Thymus (tissue), 11 donors: ENCODE data around the gene JAKMIP1. TPM values are rescaled to one million over a fixed set of nuclear protein-coding genes. Genes with fewer than 3 reads are reported as not detected.
"Not testable (repeated sequence)": the region's sequence is repeated elsewhere in the genome, so short reads cannot be mapped to it uniquely, and the experiment has no call there.

Experiments
- DNase-seq, 9 donors: peaks; one replicate each; pipeline ENCODE4 v3.0.0-alpha.2; 2013; ENCODE audit warnings: low spot score in 9 of 9, low read depth in 6 of 9, missing footprints in 1 of 9
- H3K27ac ChIP-seq, 2 donors: one replicate each; pipeline ENCODE4 v1.5.1; 2013; ENCODE audit warnings: control low read depth in 1 of 2, low read depth in 1 of 2, low read length in 1 of 2, mild to moderate bottlenecking in 1 of 2, moderate library complexity in 1 of 2
- H3K27me3 ChIP-seq, 2 donors: one replicate each; pipeline ENCODE4 v1.5.1; 2013; ENCODE audit warnings: low read length in 1 of 2; ENCODE audit not compliant: control insufficient read depth in 2 of 2, insufficient read depth in 1 of 2
- H3K36me3 ChIP-seq, 2 donors: one replicate each; pipeline ENCODE4 v1.5.1; 2013; ENCODE audit warnings: low read length in 1 of 2, mild to moderate bottlenecking in 1 of 2, moderate library complexity in 1 of 2; ENCODE audit not compliant: control insufficient read depth in 2 of 2, insufficient read depth in 2 of 2
- H3K4me1 ChIP-seq, 2 donors: one replicate each; pipeline ENCODE4 v1.5.1; 2013; ENCODE audit warnings: low read length in 2 of 2; ENCODE audit not compliant: control insufficient read depth in 2 of 2, insufficient read depth in 2 of 2
- H3K4me3 ChIP-seq, 2 donors: one replicate each; pipeline ENCODE4 v1.5.1; 2013; ENCODE audit warnings: low read length in 2 of 2, control low read depth in 1 of 2, mild to moderate bottlenecking in 1 of 2
- H3K9me3 ChIP-seq, 2 donors: one replicate each; pipeline ENCODE4 v1.5.1; 2013; ENCODE audit warnings: low read length in 1 of 2, mild to moderate bottlenecking in 1 of 2; ENCODE audit not compliant: control insufficient read depth in 2 of 2, insufficient read depth in 1 of 2
- WGBS: extraction: QIAGEN DNeasy Blood & Tissue Kit; methylation state at CpG from one replicate; pipeline ENCODE4 v1.1.7; 2013; 5-methylcytosine and 5-hydroxymethylcytosine counted together
- polyA plus RNA-seq: library from polyadenylated mRNA; stranded (reverse); fragments of 200-250 nt; gene quantifications from one replicate; pipeline ENCODE4 v1.2.3, GENCODE V29; 2013
- total RNA-seq: library from RNA; stranded (reverse); fragments of 120-200 nt; gene quantifications from one replicate; pipeline ENCODE4 v1.2.4, GENCODE V29; 2013
- donor health status: healthy.

Gene JAKMIP1
- total and polyA plus RNA-seq, 2 donors = 0.19 to 1.5 TPM

- Histone ChIP-seq H3K27me3 (peaks cover 0 to 2% of the 10 kb centered on the region in 2 donors), H3K36me3 (no peaks in the 10 kb centered on the region), H3K9me3 (no peaks in the 10 kb centered on the region), H3K4me1 (peaks cover 0 to 2% of the 10 kb centered on the region in 2 donors), H3K4me3 (no peak overlapping the region), H3K27ac (no peak overlapping the region)
- 92% methylated on average over 23 of the region's 23 CpGs for WGBS
- DNase-seq = no peak
Measured at GRCh38 chr4:5993876-5994811, 206.2 kb downstream of the JAKMIP1 start.

DNA sequence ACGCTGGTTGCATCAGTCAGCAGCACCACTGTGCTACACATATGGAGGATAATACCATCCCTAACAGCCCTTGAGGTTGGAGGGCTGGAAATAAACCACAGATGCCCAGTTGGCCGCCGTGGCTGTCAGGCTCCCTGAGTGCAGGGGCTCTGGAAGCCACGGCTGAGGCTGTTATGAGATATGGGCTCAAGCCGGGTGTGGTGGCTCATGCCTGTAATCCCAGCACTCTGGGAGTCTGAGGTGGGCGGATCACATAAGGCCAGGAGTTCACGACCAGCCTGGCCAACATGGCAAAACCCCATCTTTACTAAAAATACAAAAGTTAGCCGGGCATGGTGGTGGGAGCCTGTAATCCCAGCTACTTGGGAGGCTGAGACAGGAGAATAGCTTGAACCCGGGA lies 207.0 kb downstream of the JAKMIP1 start:
- not testable (repeated sequence) for H3K4me3 ChIP-seq, DNase-seq, H3K27ac ChIP-seq, H3K36me3 ChIP-seq, H3K4me1 ChIP-seq, H3K27me3 ChIP-seq, H3K9me3 ChIP-seq
- 93% methylated on average over 9 of the region's 9 CpGs for WGBS

DNA sequence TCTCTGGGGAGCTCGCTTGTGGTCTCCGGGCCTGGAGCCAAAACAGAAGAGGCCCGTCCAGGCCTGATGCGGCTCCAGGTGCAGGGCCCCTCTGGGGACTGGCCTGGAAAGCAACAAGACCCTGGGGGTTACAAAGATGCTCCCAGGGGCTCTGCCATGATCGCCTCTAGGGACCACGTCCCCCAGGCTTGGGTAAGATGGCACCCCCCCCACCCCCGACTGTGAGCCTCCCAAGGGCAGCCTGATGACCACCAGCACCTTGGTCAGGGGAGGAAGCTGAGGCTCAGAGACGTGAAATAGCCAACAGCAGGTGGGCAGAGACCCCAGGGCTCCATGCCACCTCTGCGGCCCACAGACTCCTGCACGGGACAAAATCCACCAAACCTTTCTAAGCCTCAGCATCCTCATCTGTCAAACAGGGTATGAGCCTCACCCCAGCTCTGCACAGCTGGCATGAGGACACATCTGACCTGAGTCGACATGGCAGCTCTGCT lies 207.5 kb downstream of the JAKMIP1 start:
- 88% methylated on average over 11 of the region's 11 CpGs for WGBS
- DNase-seq = no peak

GRCh38 chr4:5992171-5992827 lies 208.1 kb downstream of the JAKMIP1 start:
- WGBS = 90% methylated on average over 17 of the region's 17 CpGs
- Histone ChIP-seq H3K27me3 (peaks cover 0 to 2% of the 10 kb centered on the region in 2 donors), H3K27ac (no peak overlapping the region), H3K4me3 (no peak overlapping the region), H3K36me3 (no peaks in the 10 kb centered on the region), H3K4me1 (peaks cover 0 to 2% of the 10 kb centered on the region in 2 donors), H3K9me3 (no peaks in the 10 kb centered on the region)
- DNase-seq = no peak

More for the DNA sequence above, 207.5 kb downstream of the JAKMIP1 start:
- H3K9me3 ChIP-seq = no peaks in the 10 kb centered on the region
- H3K27me3 ChIP-seq = peaks cover 0 to 2% of the 10 kb centered on the region in 2 donors
- H3K27ac ChIP-seq = no peak overlapping the region
- no peaks in the 10 kb centered on the region for H3K36me3 ChIP-seq
- peaks cover 0 to 2% of the 10 kb centered on the region in 2 donors for H3K4me1 ChIP-seq
- no peak overlapping the region for H3K4me3 ChIP-seq

DNA sequence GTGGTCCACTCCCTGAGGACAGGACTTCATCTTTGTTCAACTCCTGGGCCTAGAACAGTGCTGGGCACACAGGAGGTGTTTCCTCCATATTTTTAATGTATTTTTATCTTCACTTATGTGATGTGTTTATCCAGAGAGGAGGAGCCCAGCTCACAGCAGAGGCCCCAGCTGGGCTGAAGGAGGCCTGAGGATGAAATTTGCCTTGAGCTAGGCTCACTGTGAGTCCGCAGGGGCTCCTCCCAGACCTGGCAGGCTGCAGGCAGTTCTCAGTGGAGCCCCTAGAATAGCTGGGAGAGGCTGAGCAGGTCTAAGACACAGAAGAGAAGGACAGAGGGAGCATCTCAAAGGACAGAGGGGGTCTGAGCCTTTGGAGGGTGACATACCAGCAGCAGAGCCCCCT lies 208.9 kb downstream of the JAKMIP1 start:
- DNase-seq = no peak
- peaks cover 0 to 2% of the 10 kb centered on the region in 2 donors for H3K4me1 ChIP-seq
- H3K27me3 ChIP-seq = peaks cover 0 to 2% of the 10 kb centered on the region in 2 donors
- no peaks in the 10 kb centered on the region for H3K36me3 ChIP-seq
- 72% methylated on average over 1 of the region's 1 CpG for WGBS
- H3K4me3 ChIP-seq = no peak overlapping the region
- no peak overlapping the region for H3K27ac ChIP-seq
- no peaks in the 10 kb centered on the region for H3K9me3 ChIP-seq

GRCh38 chr4:5990446-5991160 lies 209.7 kb downstream of the JAKMIP1 start:
- DNase-seq = no peak
- Histone ChIP-seq H3K27me3 (no peaks in the 10 kb centered on the region), H3K36me3 (no peaks in the 10 kb centered on the region), H3K4me1 (peaks cover 0 to 2% of the 10 kb centered on the region in 2 donors), H3K4me3 (no peak overlapping the region), H3K27ac (no peak overlapping the region), H3K9me3 (no peaks in the 10 kb centered on the region)
- WGBS = 91% methylated on average over 16 of the region's 16 CpGs

DNA sequence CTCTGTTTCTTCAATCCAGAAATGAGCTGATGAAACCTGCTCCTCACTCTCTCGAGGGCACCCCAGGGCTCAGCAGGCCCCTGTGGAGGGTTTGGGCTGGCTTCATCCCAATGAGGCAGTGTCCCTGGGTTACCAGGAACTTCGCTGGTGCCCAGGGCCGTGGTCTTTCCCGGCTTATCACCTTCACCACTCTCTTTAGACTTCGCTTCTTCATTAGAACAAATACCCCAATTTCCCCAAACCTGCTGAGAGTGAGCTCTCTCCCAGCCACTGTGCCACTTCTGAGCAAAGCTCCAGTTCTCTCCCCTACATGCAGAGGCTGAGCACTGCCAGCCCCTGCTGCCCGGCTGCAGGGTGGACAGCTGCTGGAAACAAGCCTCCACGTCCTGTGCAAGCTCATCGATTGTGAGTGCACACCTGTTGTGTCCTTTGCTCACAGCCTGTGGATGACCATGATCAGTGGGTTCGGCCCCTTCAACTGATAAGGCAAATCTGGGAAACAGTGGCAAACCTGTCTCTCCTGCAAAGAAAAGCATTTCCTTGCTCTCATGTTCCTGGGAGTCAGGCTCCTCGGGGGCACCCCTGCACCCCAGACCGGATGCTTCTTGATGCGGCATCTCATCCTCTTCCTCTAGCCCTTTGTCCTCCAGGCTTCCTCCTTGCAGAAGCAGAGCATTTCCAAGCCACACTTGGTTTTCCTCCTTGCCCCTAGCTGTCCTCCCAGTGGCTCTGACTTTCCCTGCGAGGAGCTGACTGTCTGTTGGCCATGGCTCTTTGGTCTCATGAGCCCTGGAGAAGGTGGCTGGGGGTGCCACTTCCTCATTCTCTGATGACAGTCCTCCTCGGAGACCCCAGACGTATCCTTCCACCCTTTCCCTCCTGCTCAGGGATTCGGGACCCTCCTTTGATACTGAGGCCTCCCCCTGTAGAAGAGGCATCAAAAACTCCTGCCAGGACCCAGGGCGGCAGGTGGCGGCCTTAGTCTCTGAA lies 210.8 kb downstream of the JAKMIP1 start:
- Histone ChIP-seq H3K27me3 (no peaks in the 10 kb centered on the region), H3K4me3 (no peak overlapping the region), H3K4me1 (no peaks in the 10 kb centered on the region), H3K9me3 (no peaks in the 10 kb centered on the region), H3K36me3 (no peaks in the 10 kb centered on the region), H3K27ac (no peak overlapping the region)
- WGBS = 85% methylated on average over 18 of the region's 18 CpGs
- no peak for DNase-seq
